SW480 (cell line): Measurements from ENCODE around the gene GNG10.
A peak's percentile ranks its signal among the peaks of the same experiment; 100 is the strongest.
"Not testable (repeated sequence)": the region's sequence is repeated elsewhere in the genome, so short reads cannot be mapped to it uniquely, and the experiment has no call there.

ENCODE experiments used
- DNase-seq: peaks from one replicate; pipeline ENCODE4 v3.0.0-alpha.2; 2016; ENCODE audit warnings: low spot score

Gene GNG10

DNA sequence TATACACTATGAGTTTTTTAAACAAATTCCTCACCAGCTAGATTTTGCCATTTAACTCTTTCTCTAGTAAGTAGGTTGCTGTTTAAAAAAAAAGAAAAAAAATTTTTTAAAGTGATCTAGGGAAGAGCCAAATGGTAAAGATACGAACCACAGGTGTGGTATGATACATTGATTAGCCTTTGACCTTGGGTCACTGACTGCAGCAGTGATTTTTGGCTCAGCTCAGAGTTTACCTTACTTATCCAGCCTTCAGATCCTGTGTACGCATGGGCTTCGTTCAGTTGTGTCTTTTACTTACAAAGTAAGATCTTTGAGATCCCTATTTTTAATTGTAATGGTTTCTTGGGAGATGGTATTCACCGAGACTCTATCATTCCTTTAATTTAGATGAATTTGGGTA, 12.4 kb upstream of the GNG10 start:
- no peak for DNase-seq

DNA sequence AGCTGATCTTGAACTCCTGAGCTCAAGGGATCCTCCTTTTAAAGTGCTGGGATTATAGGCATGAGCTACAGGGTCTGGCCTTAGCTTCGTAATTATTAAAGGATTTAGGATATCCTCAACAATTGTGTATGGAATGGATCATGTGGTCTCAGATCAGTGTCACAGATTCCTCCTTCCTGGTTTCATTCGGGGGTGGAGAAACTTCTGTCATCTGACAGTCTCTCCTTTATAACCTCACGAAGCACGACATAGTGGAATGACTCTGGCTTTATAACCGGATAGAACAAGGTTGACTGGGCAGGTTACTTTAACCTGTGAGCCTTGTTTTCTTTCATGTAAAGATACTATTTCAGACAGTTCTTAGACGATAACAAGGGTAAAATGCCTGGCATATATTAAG, 4.4 kb upstream of the GNG10 start:
- DNase-seq, result no peak

DNA sequence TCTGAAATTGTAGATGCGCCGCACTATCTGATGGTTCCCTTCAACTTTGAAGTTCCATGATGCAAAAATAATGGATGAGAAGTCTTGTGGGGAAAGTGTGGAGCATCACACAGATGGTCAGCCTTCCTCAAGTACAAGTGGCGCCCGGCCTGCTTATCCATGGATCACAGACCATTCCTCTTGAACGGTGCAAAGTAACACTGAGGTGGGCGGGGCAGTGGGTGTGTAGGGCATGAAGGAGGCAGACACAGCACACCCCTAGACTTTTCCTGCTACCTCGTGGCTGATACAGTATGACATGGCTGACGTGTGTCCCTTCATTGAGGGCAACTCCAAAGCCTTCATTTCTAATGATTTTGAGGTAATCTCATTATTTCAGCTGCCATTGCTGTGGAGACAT, 2.5 kb upstream of the GNG10 start:
- DNase-seq, result no peak

DNA sequence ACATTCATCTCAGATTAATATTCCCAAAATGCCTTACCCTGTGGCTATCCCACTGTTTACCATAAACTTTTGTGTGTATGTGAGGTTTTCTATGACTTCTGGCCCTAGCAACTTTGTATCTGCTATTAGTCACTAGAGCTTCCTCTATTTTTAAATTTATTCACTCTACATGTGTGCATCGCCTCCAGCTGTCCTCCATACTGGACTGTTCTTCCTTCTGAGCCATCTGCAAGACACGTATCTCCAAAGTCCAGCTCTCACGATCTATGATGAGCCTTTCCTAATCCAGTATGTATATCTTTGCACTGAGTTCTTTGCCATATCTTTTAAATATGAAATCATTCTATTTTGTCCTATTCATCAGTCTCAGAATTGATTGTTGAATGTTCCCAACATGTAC, 1.7 kb upstream of the GNG10 start:
- no peak for DNase-seq

DNA sequence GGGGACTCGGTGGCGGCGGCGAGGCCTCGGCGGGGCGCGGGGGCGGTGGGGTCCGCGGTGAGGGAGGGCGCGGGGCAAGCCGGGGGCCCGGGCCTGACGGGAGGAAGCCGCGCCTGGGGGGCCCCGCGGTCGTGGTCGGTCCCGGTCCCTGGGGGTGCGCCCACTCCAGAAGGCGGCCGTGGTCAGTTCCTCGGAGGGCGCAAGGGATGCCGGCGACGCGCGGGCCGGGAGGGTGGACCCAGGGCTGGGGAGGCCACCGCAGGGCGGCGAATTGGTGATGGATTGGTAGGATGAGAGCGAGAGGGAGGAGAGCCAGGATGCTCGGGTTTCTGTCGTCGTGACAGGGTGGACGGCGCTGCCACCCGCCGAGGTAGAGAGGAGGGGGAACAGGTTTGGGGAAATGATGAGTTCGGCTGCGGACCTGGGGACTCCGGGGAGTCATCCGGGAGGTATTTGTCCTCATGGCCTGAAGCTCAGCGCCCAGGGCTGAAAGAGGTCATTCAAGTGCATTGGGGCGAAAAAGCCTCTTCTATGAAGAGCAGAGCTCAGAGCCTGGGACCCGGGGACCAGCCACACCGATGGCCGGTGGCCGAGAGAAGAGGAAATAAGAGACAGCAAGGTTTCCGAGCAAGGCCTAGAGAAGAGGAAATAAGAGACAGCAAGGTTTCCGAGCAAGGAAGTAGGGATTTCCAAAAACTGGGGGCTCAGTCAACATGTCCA, 557 bp downstream of the GNG10 start:
- DNase-seq, result peak; percentile 32

DNA sequence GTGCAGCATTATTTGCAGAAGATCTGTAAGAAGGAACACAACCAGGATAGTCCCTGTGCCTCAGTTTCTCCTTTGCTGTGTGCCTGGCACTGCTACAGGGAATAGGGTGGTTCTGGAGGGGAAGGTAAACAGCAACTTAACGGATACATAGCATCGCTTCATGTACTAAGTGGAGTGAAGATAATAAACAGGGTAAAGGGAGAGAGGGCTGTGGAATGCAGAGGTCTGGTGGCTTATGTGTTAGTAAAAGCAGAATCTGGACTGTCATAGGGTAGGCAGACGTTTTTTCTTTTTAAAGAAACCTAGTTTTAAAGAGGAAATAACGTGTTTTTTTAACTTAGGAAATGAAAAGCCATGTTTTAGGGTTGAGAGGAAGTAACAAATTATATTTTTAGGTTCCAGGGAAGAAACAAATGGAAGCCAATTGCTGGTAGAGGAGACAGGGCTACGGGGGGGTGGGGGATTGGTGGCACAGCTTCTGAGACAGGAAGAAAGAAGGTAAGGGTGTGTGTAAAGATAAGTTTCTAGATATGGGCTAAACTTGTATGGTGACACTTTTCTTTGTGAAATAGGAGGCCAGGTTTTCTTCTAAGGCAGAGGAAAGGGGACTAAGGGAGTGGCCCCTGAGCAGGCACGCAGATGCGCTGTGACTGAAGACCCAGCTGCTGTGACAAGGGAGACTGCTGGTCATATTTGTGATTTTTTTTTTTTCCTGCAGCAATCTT, 1.3 kb downstream of the GNG10 start:
- no peak for DNase-seq

DNA sequence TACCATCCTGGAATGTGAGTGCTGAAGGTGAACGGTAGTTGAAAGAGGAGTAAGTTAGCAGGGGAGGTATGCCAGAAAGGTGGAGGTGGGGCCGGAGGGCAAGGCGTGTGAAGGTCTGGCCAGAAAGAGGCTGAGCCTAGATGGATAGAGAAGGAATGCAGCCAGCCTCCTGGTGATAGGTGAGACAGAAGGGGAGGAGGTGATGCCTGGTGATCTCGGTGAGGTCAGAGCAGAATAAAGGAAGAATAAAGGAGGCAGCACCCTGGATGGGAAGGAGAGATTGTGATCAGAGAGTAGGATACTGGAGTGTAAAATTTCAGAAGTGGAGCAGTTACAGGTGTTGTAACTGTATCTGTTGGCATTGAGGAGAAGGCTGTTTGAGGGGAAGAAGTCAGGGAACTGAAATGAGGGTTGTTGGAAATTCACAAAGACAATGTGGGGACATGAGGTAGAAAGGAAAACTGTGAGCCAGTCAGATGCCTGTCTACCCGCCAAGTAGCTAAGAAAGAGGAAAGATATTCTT, 2.0 kb downstream of the GNG10 start:
- no peak for DNase-seq

DNA sequence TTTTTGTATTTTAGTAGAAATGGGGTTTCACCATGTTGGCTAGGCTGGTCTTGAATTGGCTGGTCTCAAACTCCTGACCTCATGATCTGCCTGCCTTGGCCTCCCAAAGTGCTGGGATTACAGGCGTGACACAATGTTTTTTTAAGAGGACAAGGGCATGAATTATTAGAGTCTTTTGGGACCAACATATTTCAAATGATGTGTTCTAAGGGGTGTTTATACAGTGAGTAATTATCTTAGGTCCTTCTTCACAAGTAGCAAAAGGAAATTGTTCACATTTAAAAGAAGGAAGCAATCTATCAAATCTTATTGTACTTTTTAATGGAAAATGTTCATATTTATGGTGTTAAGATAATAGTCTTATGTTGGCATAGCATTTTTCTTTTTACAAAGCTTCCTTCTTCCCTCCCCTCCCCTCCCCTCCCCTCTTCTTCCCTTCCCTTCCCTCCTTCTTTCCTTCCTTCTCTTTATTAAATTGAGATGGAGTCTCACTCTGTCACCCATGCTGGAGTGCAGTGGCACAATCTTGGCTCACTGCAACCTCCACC, 6.7 kb downstream of the GNG10 start:
- no peak for DNase-seq

DNA sequence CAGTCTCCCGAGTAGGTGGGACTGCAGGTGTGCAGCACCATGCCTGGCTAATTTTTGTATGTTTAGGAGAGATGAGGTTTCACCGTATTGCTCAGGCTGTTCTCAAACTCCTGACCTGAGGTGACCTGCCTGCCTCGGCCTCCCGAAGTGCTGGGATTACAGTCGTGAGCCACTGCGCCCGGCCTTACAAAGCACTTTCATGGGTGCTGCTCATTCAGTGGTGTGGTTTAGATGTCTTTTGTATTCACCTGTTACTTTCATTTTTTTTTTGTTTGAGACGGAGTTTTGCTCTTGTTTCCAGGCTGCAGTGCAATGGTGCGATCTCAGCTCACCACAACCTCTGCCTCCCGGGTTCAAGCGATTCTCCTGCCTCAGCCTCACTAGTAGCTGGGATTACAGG, 7.2 kb downstream of the GNG10 start:
- DNase-seq, result not testable (repeated sequence)

DNA sequence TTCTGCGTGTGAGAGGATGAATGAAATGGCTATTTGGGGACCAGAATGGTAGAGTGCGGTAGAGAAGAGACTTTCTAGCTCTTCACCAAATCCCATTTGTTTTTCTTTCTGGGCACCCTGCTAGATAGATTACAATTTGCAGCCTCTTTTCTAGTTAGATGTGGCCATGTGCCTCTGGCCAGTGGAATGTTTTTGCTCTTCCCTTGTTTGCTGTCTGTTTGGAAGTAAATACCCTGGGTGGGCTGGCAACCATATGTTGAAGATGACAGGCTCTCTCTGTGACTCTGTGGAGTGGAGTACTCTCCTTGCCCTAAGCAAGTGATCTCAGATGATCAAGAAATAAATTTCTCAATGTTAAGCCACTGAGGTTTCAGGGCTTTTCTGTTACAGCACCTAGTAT, 12.9 kb downstream of the GNG10 start:
- no peak for DNase-seq

DNA sequence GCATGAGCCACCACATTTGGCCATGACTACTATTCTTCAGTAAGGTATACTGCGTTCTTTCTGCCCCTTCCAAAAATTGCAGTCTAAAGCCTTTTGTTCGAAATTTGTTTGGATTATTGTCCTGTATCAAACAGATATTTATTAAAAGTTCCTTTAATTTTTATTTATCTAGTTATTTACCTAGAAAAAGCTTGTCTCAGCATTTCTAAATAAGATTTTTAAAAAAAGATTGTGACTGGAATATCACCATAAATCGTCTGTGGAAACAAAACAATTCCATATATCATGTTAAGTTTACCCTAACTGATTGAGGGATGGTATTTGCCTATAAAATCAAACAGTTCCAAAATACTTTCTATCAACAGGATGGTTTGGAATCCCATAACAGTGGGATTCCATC, 14.7 kb downstream of the GNG10 start:
- DNase-seq, result no peak

DNA sequence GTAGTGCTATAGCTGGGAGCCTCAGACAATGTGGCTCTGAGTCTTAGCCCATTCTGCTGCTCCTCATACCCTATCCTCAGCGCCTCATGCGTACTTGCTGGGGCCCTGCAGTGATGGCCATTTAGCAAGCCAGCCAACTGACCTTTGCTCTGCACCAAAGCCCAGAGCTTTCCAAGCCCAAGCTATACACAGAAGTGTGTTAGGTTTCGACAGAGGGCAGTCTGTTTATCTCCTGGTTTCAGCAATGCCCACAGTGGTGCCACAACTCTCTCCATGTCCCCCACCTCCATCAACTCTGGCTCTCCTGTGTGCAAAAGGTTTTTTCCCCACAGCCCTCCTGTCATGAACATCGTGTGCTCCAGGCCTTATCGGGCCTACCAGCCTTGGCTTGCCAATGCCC, 16.9 kb downstream of the GNG10 start:
- DNase-seq, result no peak

DNA sequence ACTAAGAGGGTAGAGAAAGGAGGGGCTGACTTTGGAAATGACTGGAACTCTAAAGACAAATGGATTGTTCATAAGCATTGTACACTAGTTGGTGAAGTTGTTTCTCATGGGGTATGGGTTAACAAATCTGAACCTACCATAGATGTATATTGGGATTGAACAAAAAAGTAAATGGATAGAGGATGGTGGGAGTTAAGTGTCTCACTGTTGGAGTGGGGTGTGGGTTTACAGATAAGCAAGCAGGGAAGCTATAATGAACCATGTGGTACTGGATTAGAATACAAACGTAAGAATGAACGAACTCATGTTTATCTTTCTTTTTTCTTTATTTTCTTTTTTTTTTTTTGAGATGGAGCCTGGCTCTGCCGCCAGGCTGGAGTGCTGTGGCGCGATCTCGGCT, 17.8 kb downstream of the GNG10 start:
- DNase-seq, result no peak

DNA sequence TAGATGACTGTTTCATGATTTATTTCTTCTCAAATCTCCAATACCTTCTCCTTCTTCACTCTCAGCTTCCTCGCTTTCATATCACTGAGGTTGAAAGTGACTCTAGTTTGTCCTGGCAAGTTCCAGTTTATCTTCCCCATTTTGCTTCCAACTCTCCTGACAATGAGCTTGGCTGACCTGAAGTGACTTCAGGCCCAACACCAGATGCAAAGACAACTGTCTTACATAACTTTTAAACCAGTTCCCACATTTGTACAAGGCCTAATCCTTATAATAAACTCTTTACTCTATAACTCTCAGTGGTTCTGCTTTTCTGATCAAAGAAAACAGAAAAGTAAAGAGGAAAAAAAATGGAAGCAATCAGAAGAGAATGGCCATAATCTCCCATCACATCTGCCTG, 22.0 kb downstream of the GNG10 start:
- no peak for DNase-seq

DNA sequence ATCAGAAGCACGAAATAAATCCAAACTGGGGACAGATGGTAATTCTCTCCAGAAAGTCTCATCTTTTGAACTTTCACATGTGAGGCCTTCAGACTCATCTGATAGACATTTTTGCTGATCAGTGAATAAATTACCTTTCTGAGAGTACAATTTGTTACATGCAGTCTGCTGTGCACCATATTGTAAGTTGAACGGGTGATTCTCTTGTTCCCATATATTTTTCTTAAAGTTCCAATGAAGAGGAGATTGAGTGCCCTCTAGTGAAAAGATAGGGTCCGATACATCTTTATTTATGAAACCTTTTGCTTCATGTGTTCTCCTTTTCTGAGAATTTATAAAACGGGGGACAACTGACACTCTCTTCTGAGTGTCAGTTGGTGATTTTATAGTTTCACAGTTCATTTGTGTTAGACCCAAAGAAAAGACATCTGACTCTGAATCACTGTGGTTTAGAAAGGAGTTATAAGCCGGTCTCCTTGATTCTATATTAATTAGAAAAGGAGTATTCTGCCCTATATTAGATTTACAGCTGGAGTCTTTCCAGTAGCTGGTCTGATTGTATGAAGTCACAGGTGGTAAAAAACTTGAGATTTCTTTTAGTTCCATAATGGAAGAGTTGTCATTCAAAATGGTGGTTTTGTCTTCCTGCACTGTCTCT, 30.4 kb downstream of the GNG10 start:
- DNase-seq, result peak; percentile 66

DNA sequence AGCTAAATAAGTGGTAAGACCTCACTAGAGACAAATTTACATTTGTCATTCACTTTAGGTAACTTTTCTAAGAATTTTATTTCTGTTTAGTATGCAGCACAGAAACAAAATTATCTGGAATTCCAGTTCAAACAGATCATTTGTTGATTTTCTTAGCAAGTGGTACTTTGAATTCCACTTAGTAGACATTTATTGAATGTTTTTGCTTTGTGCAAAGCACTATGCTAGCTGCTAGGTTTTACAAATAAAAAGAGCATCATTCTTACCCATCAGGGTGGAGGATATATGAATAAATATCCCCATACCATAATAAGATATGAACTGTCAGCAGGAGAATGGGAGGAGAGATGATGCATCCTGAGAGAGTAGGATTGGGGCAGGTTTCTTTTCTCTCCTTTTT, 35.4 kb downstream of the GNG10 start:
- DNase-seq, result no peak

DNA sequence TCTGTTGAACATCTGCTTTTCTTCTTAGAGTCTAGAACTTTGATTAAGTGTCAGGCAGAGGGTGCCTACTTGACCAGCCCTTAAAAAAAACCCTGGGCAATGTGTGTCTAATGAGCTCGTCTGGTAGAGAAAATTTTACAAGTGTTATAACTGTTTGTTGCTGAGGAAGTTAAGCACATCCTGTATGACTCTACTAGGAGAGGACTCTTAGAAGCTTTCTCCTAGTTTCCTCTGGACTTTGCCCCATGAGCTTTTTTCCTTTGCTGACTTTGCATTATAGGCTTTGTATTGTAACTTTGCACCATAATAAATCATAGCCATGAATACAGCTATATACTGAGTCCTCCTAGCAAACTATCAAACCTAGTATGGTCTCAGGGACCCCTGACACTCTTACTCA, 39.4 kb downstream of the GNG10 start:
- DNase-seq, result no peak

DNA sequence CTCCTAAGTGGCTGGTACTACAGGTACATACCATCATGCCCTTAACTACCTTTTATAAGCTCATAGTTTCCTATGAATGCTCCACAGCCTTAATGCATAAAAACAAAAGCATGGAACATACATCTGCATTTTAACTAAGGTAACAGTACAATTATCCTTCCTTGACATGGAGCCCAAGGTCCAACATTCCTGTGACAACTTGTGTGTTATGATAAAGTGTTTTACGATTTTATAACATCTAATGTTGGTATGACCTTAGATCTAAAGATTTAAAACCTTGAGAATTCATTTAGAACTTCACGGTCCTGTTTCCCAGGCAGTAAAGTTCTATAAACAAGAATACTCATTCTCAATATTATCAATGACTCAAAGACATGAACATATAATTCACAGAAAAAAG, 43.1 kb downstream of the GNG10 start:
- no peak for DNase-seq

DNA sequence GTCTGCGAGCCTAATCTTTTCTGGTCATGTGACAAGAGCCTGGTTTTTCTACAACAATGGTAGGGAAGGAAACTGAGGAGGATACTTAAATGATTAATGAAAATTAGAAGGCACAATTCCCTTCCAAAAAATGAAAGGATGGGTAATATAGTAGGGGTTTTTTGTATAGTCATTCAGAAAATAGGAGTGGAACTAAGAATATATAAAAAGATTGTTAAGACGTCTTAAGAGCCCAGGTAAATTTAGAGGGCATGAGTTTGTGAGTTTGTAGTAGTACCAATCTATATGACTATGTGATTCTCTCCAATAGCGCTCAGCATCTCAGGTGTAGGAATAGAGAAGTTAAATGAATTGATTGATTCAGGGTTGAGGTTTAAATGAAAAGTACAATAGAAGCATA, 50.1 kb downstream of the GNG10 start:
- DNase-seq, result no peak

DNA sequence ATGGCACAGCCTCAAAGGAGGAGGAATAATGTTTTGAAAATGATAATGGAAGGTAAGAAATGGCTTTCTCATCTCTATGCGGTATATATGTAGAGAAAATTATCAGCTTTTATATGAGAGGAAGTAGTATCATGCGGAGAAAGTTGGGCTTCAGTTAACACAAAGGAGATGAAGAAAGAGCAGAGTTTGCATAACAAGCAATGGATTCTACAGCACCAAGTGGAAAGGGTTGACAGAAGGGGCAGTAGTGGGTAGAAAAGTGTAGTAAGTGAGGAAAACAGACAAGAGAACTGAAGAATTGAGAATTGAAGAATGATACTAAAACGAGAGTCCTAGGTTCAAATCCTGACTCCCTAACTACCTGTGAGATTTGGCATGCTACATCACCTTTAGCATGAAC, 51.0 kb downstream of the GNG10 start:
- DNase-seq, result no peak

DNA sequence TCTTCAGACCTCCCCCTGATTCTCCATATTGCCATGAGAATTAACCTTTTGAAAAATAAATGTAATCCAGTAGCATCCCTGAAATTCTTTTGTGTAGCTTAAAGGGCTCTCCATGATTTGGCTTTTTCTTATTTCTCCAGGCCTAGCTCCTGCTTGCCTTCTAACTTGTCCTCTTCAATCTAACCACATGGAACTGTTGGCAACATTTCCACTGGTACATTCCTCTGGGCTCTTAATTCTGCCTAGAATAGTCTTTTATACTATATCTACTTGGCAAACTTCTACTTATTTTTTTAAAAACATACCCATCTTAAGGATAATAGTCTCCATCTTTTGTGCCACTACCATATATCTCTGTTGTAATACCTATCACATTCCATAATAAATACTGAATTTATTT, 54.1 kb downstream of the GNG10 start:
- no peak for DNase-seq

DNA sequence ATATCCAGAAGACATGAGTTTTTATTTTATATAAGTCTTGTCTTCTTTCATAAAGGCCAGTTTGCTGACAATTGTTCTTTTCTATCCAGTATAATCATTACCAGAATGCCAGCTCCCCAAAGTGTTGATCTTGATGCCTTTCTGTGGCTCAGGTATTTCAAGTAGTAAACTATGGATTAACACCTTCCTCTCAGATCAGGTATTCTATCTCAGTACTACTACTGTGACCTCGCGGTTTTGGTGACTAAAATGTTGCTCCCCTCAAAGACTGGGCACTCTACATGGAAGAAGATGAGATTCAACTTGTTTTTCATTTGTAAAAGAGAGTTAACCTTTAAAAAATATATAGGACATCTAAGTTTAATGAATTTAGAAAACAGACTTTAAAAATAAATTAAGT, 58.1 kb downstream of the GNG10 start:
- DNase-seq, result no peak
